Stomach (tissue), 9 donors: ENCODE data around the gene VASH1. TPM values are rescaled to one million over a fixed set of nuclear protein-coding genes. Genes with fewer than 3 reads are reported as not detected.

ENCODE experiments used
- DNase-seq, 2 donors: peaks; one replicate each; pipeline versions ENCODE4 v3.0.0 to v3.0.0-alpha.2; 2013 to 2019
- H3K27ac ChIP-seq, 5 donors: fragments of 200-600 bp in 4 of 5; sonication (generic) in 4 of 5; one replicate each; pipeline ENCODE4 v1.5.1; 2013 to 2019; ENCODE audit warnings: mild to moderate bottlenecking in 1 of 5, moderate library complexity in 1 of 5
- H3K27me3 ChIP-seq, 3 donors: fragments of 200-600 bp; sonication (generic); one replicate each; pipeline ENCODE4 v1.5.1; 2017 to 2019; ENCODE audit warnings: mixed run types in 1 of 3
- H3K36me3 ChIP-seq, 4 donors: fragments of 200-600 bp; sonication (generic); 1 replicate in 3 of 4; 2 replicates in 1 of 4; pipeline ENCODE4 v1.5.1; 2016 to 2019
- H3K4me1 ChIP-seq, 4 donors: fragments of 200-600 bp; sonication (generic); one replicate each; pipeline ENCODE4 v1.5.1; 2016 to 2019
- H3K4me3 ChIP-seq, 4 donors: fragments of 200-600 bp; sonication (generic) in 3 of 4; one replicate each; pipeline ENCODE4 v1.5.1; 2016 to 2019; ENCODE audit warnings: mild to moderate bottlenecking in 1 of 4
- H3K9me3 ChIP-seq, 4 donors: fragments of 200-600 bp; sonication (generic); one replicate each; pipeline ENCODE4 v1.5.1; 2016 to 2019
- CTCF ChIP-seq, 7 experiments: fragments of 450-650 bp in 4 of 7; fragments of 200-600 bp in 3 of 7; sonication (generic) in 3 of 7; IDR thresholded peaks; one replicate each; pipeline ENCODE4 v1.5.1; 2016 to 2019; ENCODE audit warnings: antibody characterized with exemption in 7 of 7, control low read depth in 2 of 7, mild to moderate bottlenecking in 1 of 7
- EP300 ChIP-seq: sonication (generic); formaldehyde crosslinking; IDR thresholded peaks from one replicate; pipeline ENCODE4 v1.6.1; 2017; ENCODE audit warnings: antibody characterized with exemption
- POLR2A ChIP-seq, 4 donors: fragments of 450-650 bp; IDR thresholded peaks; one replicate each; pipeline ENCODE4 v1.6.1; 2016; ENCODE audit warnings: antibody characterized with exemption in 4 of 4, control low read depth in 2 of 4, mild to moderate bottlenecking in 1 of 4, moderate library complexity in 1 of 4
- POLR2AphosphoS5 ChIP-seq, 3 donors: sonication (generic); formaldehyde crosslinking; IDR thresholded peaks; one replicate each; pipeline ENCODE4 v1.6.1; 2016; ENCODE audit warnings: antibody characterized with exemption in 3 of 3
- WGBS, 5 donors: extraction: QIAGEN DNeasy Blood & Tissue Kit in 3 of 5; methylation state at CpG; one replicate each; pipeline versions ENCODE4 v1.1.5 to v1.1.7; 2013 to 2018; 5-methylcytosine and 5-hydroxymethylcytosine counted together
- intact Hi-C: fragments of 100-400 bp; cut with DNase I; formaldehyde crosslinking; loops from one replicate; pipeline ENCODE4 v1.15.1; 2023; ENCODE audit warnings: low total_unique reads
- polyA plus RNA-seq, 3 donors: library from polyadenylated mRNA; stranded (reverse); fragments of 200-250 nt; gene quantifications; one replicate each; pipeline ENCODE4 v1.2.3, GENCODE V29; 2013
- total RNA-seq, 5 donors: library from RNA; depleted of rRNA; stranded (reverse); fragments of >200 nt; gene quantifications; one replicate each; pipeline versions ENCODE4 v1.1.0 to v1.2.3, GENCODE V29; 2014 to 2016
- donor health status: healthy with polysubstance abuse.
- donor health status: Bipolar disorder and iron deficiency.
- donor health status: healthy.

Gene VASH1
- total and polyA plus RNA-seq, 8 donors: 2.7 to 15.4 (median 9.7) TPM

GRCh38 chr14:76736514-76736913, 24.8 kb upstream of the VASH1 start:
- Histone ChIP-seq H3K36me3 (no peaks in the 10 kb centered on the region), H3K9me3 (peaks cover 0 to 29% (median 18%) of the 10 kb centered on the region in 4 donors), H3K27me3 (no peaks in the 10 kb centered on the region), H3K4me3 (no peak overlapping the region), H3K27ac (no peak overlapping the region), H3K4me1 (no peaks in the 10 kb centered on the region)
- intact Hi-C loops: no loop called here
- TF ChIP-seq CTCF (IDR thresholded peaks at IDR 0.05) (no peak), EP300 (no peak), POLR2A (IDR thresholded peaks at IDR 0.05) (no peak), POLR2AphosphoS5 (IDR thresholded peaks at IDR 0.05) (no peak)
- DNase-seq: no peak

DNA sequence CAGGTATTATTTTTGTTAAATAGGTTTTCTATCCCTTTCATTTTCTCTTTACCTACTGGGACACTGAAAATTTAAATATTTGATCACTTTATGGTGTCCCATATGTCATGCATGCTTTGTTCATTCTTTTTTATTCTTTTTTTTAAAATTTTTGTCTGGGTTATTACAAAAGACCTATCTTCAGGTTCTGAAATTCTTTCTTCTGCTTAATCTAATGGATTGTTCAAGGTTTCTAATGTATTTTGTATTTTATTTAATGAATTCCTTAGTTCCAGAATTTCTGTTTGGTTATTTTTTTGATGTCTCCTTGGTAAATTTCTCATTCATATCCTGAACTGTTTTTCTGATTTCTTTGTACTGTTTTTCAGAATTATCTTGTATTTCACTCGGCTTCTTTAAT, 20.2 kb upstream of the VASH1 start:
- H3K27ac ChIP-seq: no peak overlapping the region
- no peak overlapping the region for H3K4me3 ChIP-seq
- TF ChIP-seq POLR2AphosphoS5 (IDR thresholded peaks at IDR 0.05): no peak
- no peak for TF ChIP-seq POLR2A (IDR thresholded peaks at IDR 0.05)
- no peak for TF ChIP-seq CTCF (IDR thresholded peaks at IDR 0.05)
- TF ChIP-seq EP300: no peak
- no peaks in the 10 kb centered on the region for H3K4me1 ChIP-seq
- intact Hi-C loops: no loop called here
- no peaks in the 10 kb centered on the region for H3K36me3 ChIP-seq
- WGBS, 5 donors: 68 to 97% (median 81%) methylated on average over 1 of the region's 1 CpG
- H3K27me3 ChIP-seq: no peaks in the 10 kb centered on the region
- H3K9me3 ChIP-seq: peaks cover 0 to 32% (median 24%) of the 10 kb centered on the region in 4 donors
- no peak for DNase-seq

- H3K4me1 ChIP-seq: no peaks in the 10 kb centered on the region
- peaks cover 0 to 32% (median 24%) of the 10 kb centered on the region in 4 donors for H3K9me3 ChIP-seq
- WGBS, 5 donors: 76 to 91% (median 80%) methylated on average over 4 to 6 of the region's 6 CpGs
- intact Hi-C loops: no loop called here
- no peaks in the 10 kb centered on the region for H3K27me3 ChIP-seq
- H3K4me3 ChIP-seq: no peak overlapping the region
- H3K36me3 ChIP-seq: no peaks in the 10 kb centered on the region
- TF ChIP-seq EP300: no peak
- TF ChIP-seq CTCF (IDR thresholded peaks at IDR 0.05): no peak
- no peak for TF ChIP-seq POLR2AphosphoS5 (IDR thresholded peaks at IDR 0.05)
- TF ChIP-seq POLR2A (IDR thresholded peaks at IDR 0.05): no peak
- DNase-seq: no peak
- H3K27ac ChIP-seq: no peak overlapping the region
Measured at GRCh38 chr14:76742185-76742584, 19.1 kb upstream of the VASH1 start.

DNA sequence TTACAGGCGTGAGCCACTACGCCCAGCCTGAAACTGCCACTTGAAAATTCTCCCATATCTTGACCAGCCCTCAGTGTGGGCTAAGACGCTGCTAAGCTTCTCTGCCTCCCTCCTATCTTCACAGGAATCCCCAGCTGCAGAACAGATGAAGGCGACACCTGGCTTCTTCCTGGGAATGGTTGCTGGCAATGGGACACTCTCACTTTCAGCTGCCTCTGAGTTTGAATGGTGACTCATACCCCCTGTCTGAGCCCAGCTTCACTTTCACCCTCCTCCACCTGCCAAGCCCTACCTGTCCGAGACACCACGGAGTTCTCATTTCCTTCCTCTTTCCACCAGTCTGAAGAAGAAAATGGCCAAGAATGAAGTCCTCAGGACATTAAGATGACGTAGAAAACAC, 18.3 kb upstream of the VASH1 start:
- peaks cover 0 to 32% (median 24%) of the 10 kb centered on the region in 4 donors for H3K9me3 ChIP-seq
- intact Hi-C loops: no loop called here
- TF ChIP-seq EP300 (no peak), CTCF (IDR thresholded peaks at IDR 0.05) (no peak), POLR2A (IDR thresholded peaks at IDR 0.05) (no peak), POLR2AphosphoS5 (IDR thresholded peaks at IDR 0.05) (no peak)
- H3K27me3 ChIP-seq: no peaks in the 10 kb centered on the region
- 80 to 85% (median 83%) methylated on average over 6 to 7 of the region's 7 CpGs for WGBS, 5 donors
- H3K36me3 ChIP-seq: no peaks in the 10 kb centered on the region
- H3K4me3 ChIP-seq: no peak overlapping the region
- H3K4me1 ChIP-seq: no peaks in the 10 kb centered on the region
- no peak for DNase-seq
- H3K27ac ChIP-seq: no peak overlapping the region
